Natural killer cell (primary cell): ENCODE measurements around the gene LYPD5. TPM values are rescaled to one million over a fixed set of nuclear protein-coding genes. Genes with fewer than 3 reads are reported as not detected.

Source experiments
- ATAC-seq, 3 donors: fragments of 150-1000 bp in 2 of 3; fragments of 200-7000 bp in 1 of 3; cut with Tn5 transposase; 1 replicate in 1 of 3; 2 replicates in 2 of 3; pipeline ENCODE4 v1.10.0; 2021; ENCODE audit warnings: mild to moderate bottlenecking in 2 of 3, moderate library complexity in 2 of 3
- DNase-seq, 2 donors: peaks; one replicate each; pipeline versions ENCODE4 v3.0.0 to v3.0.0-alpha.2; 2013 to 2021; ENCODE audit warnings: mixed read lengths in 1 of 2
- H3K27ac ChIP-seq: one replicate; pipeline ENCODE4 v1.5.1; 2013; ENCODE audit warnings: mild to moderate bottlenecking, low read length
- H3K27me3 ChIP-seq: one replicate; pipeline ENCODE4 v1.6.1; 2013; ENCODE audit warnings: low read length; ENCODE audit not compliant: control insufficient read depth, insufficient read depth
- H3K36me3 ChIP-seq: one replicate; pipeline ENCODE4 v1.6.1; 2013; ENCODE audit warnings: low read length; ENCODE audit not compliant: control insufficient read depth, insufficient read depth
- H3K4me1 ChIP-seq: one replicate; pipeline ENCODE4 v1.6.1; 2013; ENCODE audit warnings: low read length; ENCODE audit not compliant: control insufficient read depth, insufficient read depth
- H3K4me3 ChIP-seq: one replicate; pipeline ENCODE4 v1.5.1; 2013; ENCODE audit warnings: low read length
- H3K9me3 ChIP-seq: one replicate; pipeline ENCODE4 v1.6.1; 2013; ENCODE audit warnings: low read length; ENCODE audit not compliant: control insufficient read depth, insufficient read depth
- H3K27ac Mint-ChIP-seq, 2 donors: one replicate each; pipeline ENCODE4 v1.8.0; 2022; ENCODE audit warnings: mild to moderate bottlenecking in 2 of 2, mixed read lengths in 2 of 2, moderate library complexity in 1 of 2
- H3K27me3 Mint-ChIP-seq, 2 donors: one replicate each; pipeline ENCODE4 v1.8.0; 2022; ENCODE audit warnings: low read depth in 2 of 2, mixed read lengths in 2 of 2
- H3K36me3 Mint-ChIP-seq: one replicate; pipeline ENCODE4 v1.8.0; 2022; ENCODE audit warnings: mixed read lengths
- H3K4me1 Mint-ChIP-seq, 2 donors: one replicate each; pipeline ENCODE4 v1.8.0; 2022; ENCODE audit warnings: mixed read lengths in 2 of 2
- H3K4me3 Mint-ChIP-seq: one replicate; pipeline ENCODE4 v1.8.0; 2022; ENCODE audit warnings: mild to moderate bottlenecking, moderate library complexity, mixed read lengths
- H3K9me3 Mint-ChIP-seq, 2 donors: one replicate each; pipeline ENCODE4 v1.8.0; 2022; ENCODE audit warnings: mixed read lengths in 2 of 2
- CTCF ChIP-seq: fragments of 200-600 bp; IDR thresholded peaks from one replicate; pipeline ENCODE4 v1.8.0; 2022; ENCODE audit warnings: antibody characterized with exemption
- WGBS: methylation state at CpG from one replicate; pipeline ENCODE4 v1.1.7; 2013; ENCODE audit warnings: missing lambda C conversion rate; ENCODE audit not compliant: insufficient coverage; 5-methylcytosine and 5-hydroxymethylcytosine counted together
- intact Hi-C: fragments of 100-400 bp; cut with micrococcal nuclease; formaldehyde crosslinking; loops from one replicate; pipeline ENCODE4 v1.14.2; 2022
- total RNA-seq, 4 donors: library from RNA; stranded (reverse); fragments of 120-200 nt in 1 of 4; gene quantifications; one replicate each; pipeline versions ENCODE4 v1.2.3 to v1.2.4, GENCODE V29; 2013 to 2022

The LYPD5 gene
- total RNA-seq, 3 donors from 2014 or later (not counting 1 experiment from before 2014, with no cell fraction given): not detected

DNA sequence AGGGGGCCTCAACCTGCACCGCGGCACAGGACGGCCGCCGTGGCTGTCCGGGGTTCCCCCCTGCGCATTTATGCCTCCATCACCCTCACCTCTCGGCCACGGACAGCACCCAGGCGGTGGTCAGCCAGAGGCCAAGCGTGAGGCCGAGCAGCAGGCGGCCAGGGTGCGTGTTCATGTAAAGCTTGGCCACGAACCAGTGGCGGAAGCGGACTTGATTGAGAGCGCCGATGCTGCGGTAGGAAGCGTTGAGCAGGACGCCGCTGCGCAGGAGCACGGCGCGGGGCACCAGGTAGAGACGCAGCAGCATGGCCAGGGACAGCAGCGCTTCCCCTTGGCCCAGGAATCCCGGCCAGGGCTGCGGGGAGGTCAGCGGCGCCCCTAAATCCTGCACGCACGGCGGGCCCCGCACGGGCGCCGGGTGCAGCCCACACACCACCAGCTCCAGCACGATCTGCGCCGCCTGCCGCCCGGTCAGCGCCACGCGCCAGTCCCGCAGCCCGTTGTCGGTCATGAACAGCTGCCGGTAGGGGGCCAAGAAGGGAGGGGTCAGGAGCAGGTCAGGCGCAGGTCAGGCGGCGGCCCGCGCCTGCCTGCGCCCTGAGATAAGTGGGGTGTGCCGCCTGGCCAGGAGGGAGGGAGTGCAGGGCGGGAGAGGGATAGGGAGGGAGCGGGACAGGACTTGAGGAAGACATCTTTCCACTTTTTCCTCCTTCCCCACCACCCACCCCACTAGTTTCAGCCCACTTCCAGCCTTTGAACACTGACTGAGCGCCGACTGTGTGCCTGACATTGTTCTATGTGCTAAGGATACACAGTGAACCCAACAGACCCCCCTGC, 27.9 kb downstream of the LYPD5 start:
- Histone ChIP-seq H3K36me3 (no peaks in the 10 kb centered on the region), H3K27ac (no peak overlapping the region), H3K9me3 (no peaks in the 10 kb centered on the region), H3K4me1 (peaks cover 27% of the 10 kb centered on the region), H3K27me3 (no peaks in the 10 kb centered on the region), H3K4me3 (no peak overlapping the region)
- Mint-ChIP-seq H3K27me3 (peaks cover 9 to 25% of the 10 kb centered on the region in 2 donors), H3K36me3 (no peaks in the 10 kb centered on the region), H3K4me3 (no peak overlapping the region), H3K4me1 (peaks cover 0 to 12% of the 10 kb centered on the region in 2 donors), H3K9me3 (no peaks in the 10 kb centered on the region), H3K27ac (no peak overlapping the region)
- intact Hi-C loops: no loop called here
- WGBS: 84% methylated on average over 61 of the region's 63 CpGs
- DNase-seq (no peak), ATAC-seq (no peak)
- no peak for TF ChIP-seq CTCF

- H3K27ac ChIP-seq: no peak overlapping the region
- no peaks in the 10 kb centered on the region for H3K9me3 Mint-ChIP-seq
- no peaks in the 10 kb centered on the region for H3K36me3 Mint-ChIP-seq
- no peak for ATAC-seq
- intact Hi-C loops: no loop called here
- H3K4me1 ChIP-seq: peaks cover 21% of the 10 kb centered on the region
- peaks cover 0 to 7% of the 10 kb centered on the region in 2 donors for H3K4me1 Mint-ChIP-seq
- no peaks in the 10 kb centered on the region for H3K27me3 ChIP-seq
- H3K27me3 Mint-ChIP-seq: peaks cover 7 to 19% of the 10 kb centered on the region in 2 donors
- H3K4me3 ChIP-seq: no peak overlapping the region
- 92% methylated on average over 5 of the region's 5 CpGs for WGBS
- DNase-seq: no peak
- no peak for TF ChIP-seq CTCF
- no peak overlapping the region for H3K27ac Mint-ChIP-seq
- no peaks in the 10 kb centered on the region for H3K36me3 ChIP-seq
- H3K9me3 ChIP-seq: no peaks in the 10 kb centered on the region
- no peak overlapping the region for H3K4me3 Mint-ChIP-seq
Measured at GRCh38 chr19:43773725-43774102, 28.5 kb downstream of the LYPD5 start.

- no peak overlapping the region for H3K27ac ChIP-seq
- Mint-ChIP-seq H3K27ac (no peak overlapping the region), H3K27me3 (peaks cover 0 to 4% of the 10 kb centered on the region in 2 donors), H3K4me3 (no peak overlapping the region), H3K36me3 (no peaks in the 10 kb centered on the region), H3K4me1 (no peaks in the 10 kb centered on the region), H3K9me3 (no peaks in the 10 kb centered on the region)
- 96% methylated on average over 14 of the region's 14 CpGs for WGBS
- no peaks in the 10 kb centered on the region for H3K9me3 ChIP-seq
- DNase-seq (no peak), ATAC-seq (no peak)
- H3K36me3 ChIP-seq: no peaks in the 10 kb centered on the region
- TF ChIP-seq CTCF: no peak
- H3K4me1 ChIP-seq: peaks cover 29% of the 10 kb centered on the region
- intact Hi-C loops: no loop called here
- H3K4me3 ChIP-seq: no peak overlapping the region
- H3K27me3 ChIP-seq: no peaks in the 10 kb centered on the region
Measured at GRCh38 chr19:43769256-43769655, 33.0 kb downstream of the LYPD5 start.
